Measurements from ENCODE around the gene NEUROD1.

Gene NEUROD1

GRCh38 chr2:181632733-181633401 is 47.5 kb downstream of the NEUROD1 start:
- DNase-seq (ENCODE audit: low spot score): no peak

DNA sequence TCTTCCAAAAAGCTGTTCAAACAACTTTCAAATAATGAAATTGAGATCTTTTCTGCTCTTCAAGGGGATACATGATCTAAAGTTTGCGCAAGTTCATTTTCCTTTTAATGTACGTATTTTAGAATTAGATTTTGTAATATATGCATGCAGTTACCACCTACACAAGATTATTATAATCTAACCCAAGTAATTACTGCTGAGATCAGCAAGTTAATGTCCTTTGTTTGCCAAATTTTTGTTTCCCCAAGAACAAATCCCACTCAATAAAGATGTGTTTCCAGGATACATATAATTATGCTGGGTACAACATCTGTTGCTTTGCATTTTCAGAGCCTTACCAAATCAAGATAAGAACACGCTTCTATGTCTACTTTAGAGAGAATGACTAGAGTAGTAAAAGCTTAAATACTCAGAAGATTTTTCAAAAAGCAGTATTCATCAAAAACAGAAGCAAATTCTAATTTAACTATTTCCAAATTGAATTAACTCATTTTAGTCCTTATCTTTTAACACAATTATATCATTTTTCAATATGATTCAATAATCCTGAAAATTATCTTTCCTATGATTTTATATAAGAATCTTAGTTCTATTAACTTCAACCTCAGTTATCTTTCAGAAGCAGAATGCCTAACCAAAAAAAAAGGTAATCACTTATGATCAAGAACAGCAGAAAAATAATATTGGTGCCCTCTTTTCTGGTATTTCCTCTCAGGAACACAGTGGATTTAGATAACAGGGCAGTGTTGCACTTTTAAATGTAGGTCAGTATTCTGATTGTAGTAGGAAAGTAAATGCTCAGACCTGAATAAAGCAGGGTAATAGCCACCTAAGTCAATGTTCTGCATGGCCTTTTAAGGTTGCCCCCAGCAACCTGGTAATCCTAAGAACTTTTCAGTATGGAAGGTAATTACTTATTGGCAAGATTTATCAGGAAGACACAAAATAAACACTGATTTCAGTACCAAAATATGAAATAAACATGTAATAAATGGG is 51.4 kb downstream of the NEUROD1 start:
- DNase-seq (ENCODE audit: low spot score): no peak

- DNase-seq (ENCODE audit: low spot score): no peak
Observed at GRCh38 chr2:181627545-181627944, 52.8 kb downstream of the NEUROD1 start.

- no peak for DNase-seq (ENCODE audit: low spot score)
Observed at GRCh38 chr2:181626671-181627070, 53.6 kb downstream of the NEUROD1 start.
